Neutrophil (primary cell): ENCODE results near the gene DKK3.

Experiments used
- H3K27ac ChIP-seq: fragments of 200-600 bp; sonication (generic); 2 replicates; pipeline ENCODE4 v1.5.1; 2016; ENCODE audit warnings: mild to moderate bottlenecking, moderate library complexity
- H3K27me3 ChIP-seq: fragments of 200-600 bp; sonication (generic); 2 replicates; pipeline ENCODE4 v1.6.0; 2016; ENCODE audit warnings: mild to moderate bottlenecking
- H3K36me3 ChIP-seq: fragments of 200-600 bp; sonication (generic); 2 replicates; pipeline ENCODE4 v1.5.1; 2017
- H3K4me1 ChIP-seq, 2 experiments: fragments of 200-600 bp in 1 of 2; sonication (generic) in 1 of 2; 1 replicate in 1 of 2; 2 replicates in 1 of 2; pipeline versions ENCODE4 v1.5.1 to v1.6.1; 2013 to 2016; ENCODE audit warnings: low read depth in 1 of 2, low read length in 1 of 2, mild to moderate bottlenecking in 1 of 2, moderate library complexity in 1 of 2; ENCODE audit not compliant: control insufficient read depth in 1 of 2, insufficient read depth in 1 of 2
- H3K4me3 ChIP-seq, 2 experiments: fragments of 200-600 bp in 1 of 2; sonication (generic) in 1 of 2; 1 replicate in 1 of 2; 2 replicates in 1 of 2; pipeline ENCODE4 v1.5.1; 2013 to 2016; ENCODE audit warnings: low read depth in 1 of 2, low read length in 1 of 2, mild to moderate bottlenecking in 1 of 2, moderate library complexity in 1 of 2
- H3K9me3 ChIP-seq: fragments of 200-600 bp; sonication (generic); 2 replicates; pipeline ENCODE4 v1.5.1; 2016
- CTCF ChIP-seq: fragments of 200-600 bp; sonication (generic); IDR thresholded peaks from 2 replicates; pipeline ENCODE4 v1.5.1; 2016; ENCODE audit warnings: antibody characterized with exemption

DKK3 gene

DNA sequence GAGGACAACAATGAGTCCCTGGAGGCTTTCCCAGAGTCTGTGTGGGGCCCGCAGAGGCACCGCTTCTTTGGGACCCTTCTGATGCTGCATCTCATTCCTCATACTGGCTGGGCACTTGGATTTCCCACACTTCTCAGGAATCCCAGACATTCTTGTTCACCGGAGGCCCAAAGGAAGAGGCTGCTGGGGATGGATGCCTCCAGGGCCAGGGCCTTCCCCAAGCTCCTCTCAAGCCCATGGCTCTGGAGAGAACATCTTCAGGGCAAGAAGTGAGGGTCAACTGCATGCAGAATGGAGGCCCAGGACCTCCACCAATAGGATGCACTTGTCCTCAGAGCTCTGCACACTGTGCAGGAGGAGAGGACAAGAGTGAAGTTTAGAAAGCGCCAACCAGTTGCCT lies 34.6 kb downstream of the DKK3 start:
- Histone ChIP-seq H3K27ac (no peak overlapping the region), H3K4me1 (no peaks in the 10 kb centered on the region), H3K36me3 (no peaks in the 10 kb centered on the region), H3K4me3 (no peak overlapping the region), H3K27me3 (no peaks in the 10 kb centered on the region), H3K9me3 (no peaks in the 10 kb centered on the region)
- TF ChIP-seq CTCF = no peak

- no peaks in the 10 kb centered on the region for H3K36me3 ChIP-seq
- no peaks in the 10 kb centered on the region for H3K4me1 ChIP-seq
- H3K9me3 ChIP-seq = no peaks in the 10 kb centered on the region
- H3K4me3 ChIP-seq = no peak overlapping the region
- no peak for TF ChIP-seq CTCF
- no peaks in the 10 kb centered on the region for H3K27me3 ChIP-seq
- H3K27ac ChIP-seq = no peak overlapping the region
These were observed 35.0 kb downstream of the DKK3 start for GRCh38 chr11:11973361-11973800.

GRCh38 chr11:11972730-11973341 lies 35.6 kb downstream of the DKK3 start:
- H3K36me3 ChIP-seq = no peaks in the 10 kb centered on the region
- H3K27me3 ChIP-seq = no peaks in the 10 kb centered on the region
- no peak for TF ChIP-seq CTCF
- no peaks in the 10 kb centered on the region for H3K9me3 ChIP-seq
- H3K27ac ChIP-seq = no peak overlapping the region
- no peaks in the 10 kb centered on the region for H3K4me1 ChIP-seq
- no peak overlapping the region for H3K4me3 ChIP-seq

- H3K36me3 ChIP-seq = no peaks in the 10 kb centered on the region
- no peak for TF ChIP-seq CTCF
- H3K27me3 ChIP-seq = no peaks in the 10 kb centered on the region
- no peak overlapping the region for H3K4me3 ChIP-seq
- H3K4me1 ChIP-seq = no peaks in the 10 kb centered on the region
- no peaks in the 10 kb centered on the region for H3K9me3 ChIP-seq
- no peak overlapping the region for H3K27ac ChIP-seq
These were observed 36.4 kb downstream of the DKK3 start for GRCh38 chr11:11971906-11972547.

DNA sequence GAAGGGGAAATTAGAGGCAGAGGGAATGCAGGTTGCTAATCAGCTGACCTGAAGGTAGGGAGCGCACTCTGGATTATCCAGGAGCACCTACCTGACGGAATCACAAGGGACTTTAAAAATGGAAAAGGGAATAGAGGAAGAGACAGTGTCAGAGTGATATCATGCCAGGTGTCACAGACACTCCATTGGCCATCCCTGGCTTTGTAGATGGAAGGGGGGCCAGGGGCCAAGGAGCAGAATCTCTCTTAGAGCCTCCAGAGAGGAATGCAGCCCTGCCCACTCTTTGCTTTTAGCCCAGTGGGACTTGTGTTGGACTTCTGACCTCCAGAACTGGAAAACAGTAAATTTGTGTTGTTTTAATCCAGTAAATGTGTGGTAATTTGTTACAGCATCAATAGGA lies 37.9 kb downstream of the DKK3 start:
- H3K4me3 ChIP-seq = no peak overlapping the region
- peaks cover under 1% of the 10 kb centered on the region for H3K27me3 ChIP-seq
- H3K4me1 ChIP-seq = no peaks in the 10 kb centered on the region
- no peak overlapping the region for H3K27ac ChIP-seq
- H3K36me3 ChIP-seq = no peaks in the 10 kb centered on the region
- no peak for TF ChIP-seq CTCF
- no peaks in the 10 kb centered on the region for H3K9me3 ChIP-seq
